GM21786 (cell line): ENCODE results near the gene PLEKHA8.

ENCODE experiments used
- ATAC-seq: cut with Tn5 transposase; IDR thresholded peaks from one replicate; pipeline ENCODE4 v1.9.1; 2021; ENCODE audit not compliant: unreplicated experiment

Gene PLEKHA8

GRCh38 chr7:30166155-30166840, 138.1 kb downstream of the PLEKHA8 start:
- ATAC-seq = no peak

- no peak for ATAC-seq
Observed at GRCh38 chr7:30166841-30167235, 138.6 kb downstream of the PLEKHA8 start.

GRCh38 chr7:30167901-30168300, 139.7 kb downstream of the PLEKHA8 start:
- no peak for ATAC-seq

- no peak for ATAC-seq
Observed at GRCh38 chr7:30168835-30169573, 140.8 kb downstream of the PLEKHA8 start.

GRCh38 chr7:30169579-30169978, 141.4 kb downstream of the PLEKHA8 start:
- no peak for ATAC-seq

GRCh38 chr7:30170476-30171205, 142.4 kb downstream of the PLEKHA8 start:
- ATAC-seq = no peak

GRCh38 chr7:30171766-30172447, 143.7 kb downstream of the PLEKHA8 start:
- no peak for ATAC-seq

GRCh38 chr7:30172451-30172850, 144.2 kb downstream of the PLEKHA8 start:
- ATAC-seq = no peak

- no peak for ATAC-seq
Observed at GRCh38 chr7:30173058-30173897, 145.1 kb downstream of the PLEKHA8 start.

GRCh38 chr7:30175180-30175579, 147.0 kb downstream of the PLEKHA8 start:
- no peak for ATAC-seq

GRCh38 chr7:30175636-30176147, 147.5 kb downstream of the PLEKHA8 start:
- no peak for ATAC-seq

GRCh38 chr7:30176463-30177109, 148.4 kb downstream of the PLEKHA8 start:
- ATAC-seq = peak; percentile 38

- ATAC-seq = no peak
Observed at GRCh38 chr7:30177186-30177585, 149.0 kb downstream of the PLEKHA8 start.

- ATAC-seq = no peak
Observed at GRCh38 chr7:30177965-30178364, 149.8 kb downstream of the PLEKHA8 start.

- peak; percentile 82 for ATAC-seq
Observed at GRCh38 chr7:30178748-30179436, 150.7 kb downstream of the PLEKHA8 start.
